ENCODE results near the gene RASAL2. TPM values are rescaled to one million over a fixed set of nuclear protein-coding genes. Genes with fewer than 3 reads are reported as not detected.
A peak's percentile ranks its signal among the peaks of the same experiment; 100 is the strongest.

RASAL2 gene
- total RNA-seq, 1 donor from 2014 or later, result 12.4 TPM

- DNase-seq (ENCODE audit: low read depth) (no peak), FAIRE-seq (no peak)
- H3K4me3 ChIP-seq (ENCODE audit: low read depth, low read length), result no peak overlapping the region
- TF ChIP-seq, protein P1, sequence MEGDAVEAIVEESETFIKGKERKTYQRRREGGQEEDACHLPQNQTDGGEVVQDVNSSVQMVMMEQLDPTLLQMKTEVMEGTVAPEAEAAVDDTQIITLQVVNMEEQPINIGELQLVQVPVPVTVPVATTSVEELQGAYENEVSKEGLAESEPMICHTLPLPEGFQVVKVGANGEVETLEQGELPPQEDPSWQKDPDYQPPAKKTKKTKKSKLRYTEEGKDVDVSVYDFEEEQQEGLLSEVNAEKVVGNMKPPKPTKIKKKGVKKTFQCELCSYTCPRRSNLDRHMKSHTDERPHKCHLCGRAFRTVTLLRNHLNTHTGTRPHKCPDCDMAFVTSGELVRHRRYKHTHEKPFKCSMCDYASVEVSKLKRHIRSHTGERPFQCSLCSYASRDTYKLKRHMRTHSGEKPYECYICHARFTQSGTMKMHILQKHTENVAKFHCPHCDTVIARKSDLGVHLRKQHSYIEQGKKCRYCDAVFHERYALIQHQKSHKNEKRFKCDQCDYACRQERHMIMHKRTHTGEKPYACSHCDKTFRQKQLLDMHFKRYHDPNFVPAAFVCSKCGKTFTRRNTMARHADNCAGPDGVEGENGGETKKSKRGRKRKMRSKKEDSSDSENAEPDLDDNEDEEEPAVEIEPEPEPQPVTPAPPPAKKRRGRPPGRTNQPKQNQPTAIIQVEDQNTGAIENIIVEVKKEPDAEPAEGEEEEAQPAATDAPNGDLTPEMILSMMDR (IDR thresholded peaks at IDR 0.05; ENCODE audit: insufficient read depth, low read length, severe bottlenecking), result no peak
- H3K36me3 ChIP-seq (ENCODE audit: control insufficient read depth, insufficient read depth, low read length), result no peaks in the 10 kb centered on the region
- H3K27me3 ChIP-seq (ENCODE audit: control insufficient read depth, insufficient read depth, low read length), result no peaks in the 10 kb centered on the region
Measured at GRCh38 chr1:178484698-178485225, 390.9 kb downstream of the RASAL2 start.

DNA sequence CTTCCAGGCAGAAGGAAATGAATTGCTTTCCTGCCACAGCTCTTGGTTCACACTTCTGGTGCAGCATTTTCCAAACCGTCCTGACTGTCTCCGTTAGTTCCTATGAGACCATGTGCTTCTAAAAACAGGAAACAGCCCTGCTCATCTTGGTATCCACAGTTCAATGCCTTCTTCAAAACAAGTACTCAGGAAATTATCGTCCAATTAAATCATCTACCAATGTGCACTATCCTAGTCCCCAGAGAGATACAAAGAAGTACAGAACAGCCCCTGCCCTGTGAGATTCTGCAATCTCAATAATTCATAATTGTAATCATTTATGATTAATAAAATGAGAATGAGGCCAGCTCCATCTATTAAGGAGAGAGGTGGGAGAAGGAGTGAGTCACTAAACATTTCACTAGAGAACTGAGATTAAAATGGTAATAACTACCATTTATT is 391.7 kb downstream of the RASAL2 start:
- no peaks in the 10 kb centered on the region for H3K36me3 ChIP-seq (ENCODE audit: control insufficient read depth, insufficient read depth, low read length)
- H3K27me3 ChIP-seq (ENCODE audit: control insufficient read depth, insufficient read depth, low read length), result no peaks in the 10 kb centered on the region
- FAIRE-seq (no peak), DNase-seq (ENCODE audit: low read depth) (no peak)
- TF ChIP-seq, protein P1 (IDR thresholded peaks at IDR 0.05; ENCODE audit: insufficient read depth, low read length, severe bottlenecking), result no peak
- no peak overlapping the region for H3K4me3 ChIP-seq (ENCODE audit: low read depth, low read length)

GRCh38 chr1:178486100-178487069 is 392.5 kb downstream of the RASAL2 start:
- peak overlapping the region; percentile 26 for H3K4me3 ChIP-seq (ENCODE audit: low read depth, low read length)

DNA sequence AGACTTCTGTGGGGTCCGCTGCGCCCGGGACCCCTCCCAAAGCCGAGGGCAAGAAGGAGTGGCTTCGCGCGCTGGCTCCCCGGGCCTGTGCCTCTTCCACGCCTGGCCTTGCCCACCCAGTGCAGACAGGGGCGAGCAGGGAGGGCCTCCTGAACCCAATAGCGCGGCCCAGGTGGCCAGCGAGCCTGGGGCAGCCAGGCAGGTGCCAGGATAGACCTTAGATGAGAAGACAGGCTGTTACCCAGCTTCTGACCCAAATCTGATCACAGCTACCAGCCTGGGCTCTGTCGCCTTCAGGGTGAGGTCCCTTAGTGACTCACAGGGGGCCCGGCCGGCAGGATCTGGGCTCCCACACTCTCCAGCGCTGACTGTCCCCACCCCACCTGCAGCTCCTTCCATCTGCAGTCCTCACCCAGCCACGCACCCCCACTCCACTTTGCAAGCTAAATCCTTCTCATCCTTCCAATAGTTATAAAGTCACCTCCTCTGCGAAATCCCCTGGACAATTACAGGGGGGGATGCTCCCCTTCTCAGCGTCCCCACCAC is 393.2 kb downstream of the RASAL2 start:
- H3K36me3 ChIP-seq (ENCODE audit: control insufficient read depth, insufficient read depth, low read length), result no peaks in the 10 kb centered on the region
- no peaks in the 10 kb centered on the region for H3K27me3 ChIP-seq (ENCODE audit: control insufficient read depth, insufficient read depth, low read length)
- TF ChIP-seq, protein P1 (IDR thresholded peaks at IDR 0.05; ENCODE audit: insufficient read depth, low read length, severe bottlenecking), result no peak
- H3K4me3 ChIP-seq (ENCODE audit: low read depth, low read length), result peak overlapping the region; percentile 26
- FAIRE-seq, result no peak
- no peak for DNase-seq (ENCODE audit: low read depth)

More at GRCh38 chr1:178486100-178487069, 392.5 kb downstream of the RASAL2 start:
- Histone ChIP-seq H3K36me3 (ENCODE audit: control insufficient read depth, insufficient read depth, low read length) (no peaks in the 10 kb centered on the region), H3K27me3 (ENCODE audit: control insufficient read depth, insufficient read depth, low read length) (no peaks in the 10 kb centered on the region)
- DNase-seq (ENCODE audit: low read depth) (no peak), FAIRE-seq (no peak)
- TF ChIP-seq, protein P1 (IDR thresholded peaks at IDR 0.05; ENCODE audit: insufficient read depth, low read length, severe bottlenecking), result no peak

DNA sequence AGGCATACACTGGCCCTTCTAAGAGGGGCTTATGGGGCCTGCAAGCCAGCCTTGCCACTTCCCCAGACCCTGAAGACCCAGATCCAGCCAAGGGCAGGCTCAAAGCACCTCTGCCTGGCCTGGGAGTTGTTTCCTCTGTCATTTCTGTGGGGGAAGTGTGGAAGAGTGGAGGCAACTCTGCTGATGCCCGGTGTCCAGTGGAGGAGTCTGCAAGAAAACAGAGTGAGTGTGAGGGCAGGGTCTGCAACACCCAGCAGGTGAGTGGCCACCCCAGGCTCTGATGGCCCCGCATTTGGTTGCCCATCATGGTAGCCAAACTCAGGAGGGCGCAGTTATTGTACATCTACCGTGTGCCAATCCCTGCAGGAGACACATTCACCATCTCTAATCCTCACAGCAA is 394.5 kb downstream of the RASAL2 start:
- H3K36me3 ChIP-seq (ENCODE audit: control insufficient read depth, insufficient read depth, low read length), result no peaks in the 10 kb centered on the region
- no peak for FAIRE-seq
- TF ChIP-seq, protein P1 (IDR thresholded peaks at IDR 0.05; ENCODE audit: insufficient read depth, low read length, severe bottlenecking), result no peak
- no peaks in the 10 kb centered on the region for H3K27me3 ChIP-seq (ENCODE audit: control insufficient read depth, insufficient read depth, low read length)
- DNase-seq (ENCODE audit: low read depth), result no peak
- H3K4me3 ChIP-seq (ENCODE audit: low read depth, low read length), result no peak overlapping the region
